Embryonic facial prominence (tissue), 1 donor: ENCODE data around the gene LBX1.

Experiments used
- DNase-seq: peaks from one replicate; pipeline ENCODE4 v3.0.0-alpha.2; 2016; ENCODE audit errors: extremely low spot score

Gene LBX1

GRCh38 chr10:101225846-101226421 lies 3.3 kb downstream of the LBX1 start:
- no peak for DNase-seq

GRCh38 chr10:101224910-101225823 lies 4.1 kb downstream of the LBX1 start:
- DNase-seq = no peak

GRCh38 chr10:101224060-101224909 lies 5.0 kb downstream of the LBX1 start:
- DNase-seq = no peak

- no peak for DNase-seq
Observed at GRCh38 chr10:101223274-101224059, 5.8 kb downstream of the LBX1 start.

- no peak for DNase-seq
Observed at GRCh38 chr10:101222683-101223273, 6.5 kb downstream of the LBX1 start.

- no peak for DNase-seq
Observed at GRCh38 chr10:101221963-101222531, 7.2 kb downstream of the LBX1 start.

- no peak for DNase-seq
Observed at GRCh38 chr10:101221549-101221948, 7.7 kb downstream of the LBX1 start.

GRCh38 chr10:101219946-101220451 lies 9.3 kb downstream of the LBX1 start:
- DNase-seq = no peak

- no peak for DNase-seq
Observed at GRCh38 chr10:101219139-101219945, 9.9 kb downstream of the LBX1 start.

- no peak for DNase-seq
Observed at GRCh38 chr10:101218351-101219138, 10.7 kb downstream of the LBX1 start.

- no peak for DNase-seq
Observed at GRCh38 chr10:101217450-101218281, 11.6 kb downstream of the LBX1 start.

GRCh38 chr10:101217044-101217425 lies 12.2 kb downstream of the LBX1 start:
- no peak for DNase-seq

- DNase-seq = no peak
Observed at GRCh38 chr10:101216207-101217043, 12.8 kb downstream of the LBX1 start.

- DNase-seq = no peak
Observed at GRCh38 chr10:101215397-101216206, 13.7 kb downstream of the LBX1 start.

- no peak for DNase-seq
Observed at GRCh38 chr10:101214446-101215396, 14.5 kb downstream of the LBX1 start.
